IMR-90 (cell line): ENCODE measurements around the gene RPH3AL. TPM values are rescaled to one million over a fixed set of nuclear protein-coding genes. Genes with fewer than 3 reads are reported as not detected.

ENCODE experiments used
- ATAC-seq: fragments of 200-7000 bp; cut with Tn5 transposase; 2 replicates; pipeline ENCODE4 v1.9.1; 2020; ENCODE audit warnings: low read depth, mild to moderate bottlenecking, moderate library complexity
- BruUV-seq: library from RNA; stranded (reverse); fragments of 400-500 nt; replicated peaks from 2 replicates; lab custom pipeline; 2021; lab: Mats Ljungman, UMichigan
- CTCF ChIA-PET: fragments of 300-600 bp; formaldehyde crosslinking; extraction: SDS; loops from one replicate; lab custom pipeline; 2021; ENCODE audit warnings: antibody characterized with exemption; lab: Yijun Ruan, JAX
- POLR2A ChIA-PET: fragments of 300-600 bp; sonication (Branson Sonifier 250); formaldehyde crosslinking; loops from one replicate; lab custom pipeline; 2022; ENCODE audit warnings: antibody characterized with exemption; ENCODE audit not compliant: unreplicated experiment; lab: Charles Lee
- DNase-seq: peaks from one replicate; pipeline ENCODE4 v3.0.0; 2013
- H2AFZ ChIP-seq: replicated peaks from 2 replicates; pipeline ENCODE3; 2013; ENCODE audit warnings: low read length, mild to moderate bottlenecking; ENCODE audit not compliant: poor library complexity
- H2AK5ac ChIP-seq: 2 replicates; pipeline ENCODE4 v1.6.1; 2013; ENCODE audit warnings: low read depth, low read length, inconsistent platforms
- H2AK9ac ChIP-seq: replicated peaks from 2 replicates; pipeline ENCODE3; 2013; ENCODE audit warnings: mild to moderate bottlenecking, low read depth, low read length, moderate library complexity; ENCODE audit not compliant: poor library complexity
- H2BK120ac ChIP-seq: 2 replicates; pipeline ENCODE4 v1.6.1; 2013; ENCODE audit warnings: low read depth, low read length, inconsistent platforms
- H2BK15ac ChIP-seq: 3 replicates; pipeline ENCODE4 v1.6.1; 2013; ENCODE audit warnings: low read depth, low read length, inconsistent platforms
- H2BK20ac ChIP-seq: 2 replicates; pipeline ENCODE4 v1.6.1; 2013; ENCODE audit warnings: low read depth, mild to moderate bottlenecking, inconsistent platforms, low read length, moderate library complexity
- H2BK5ac ChIP-seq: 2 replicates; pipeline ENCODE4 v1.6.1; 2013; ENCODE audit warnings: mild to moderate bottlenecking, low read depth, low read length, inconsistent platforms; ENCODE audit not compliant: poor library complexity, severe bottlenecking
- H3K14ac ChIP-seq: replicated peaks from 2 replicates; pipeline ENCODE4 v1.6.1; 2013; ENCODE audit warnings: low read depth, low read length, inconsistent platforms
- H3K18ac ChIP-seq: 2 replicates; pipeline ENCODE4 v1.6.1; 2013; ENCODE audit warnings: low read depth, low read length, control low read depth
- H3K23ac ChIP-seq: 2 replicates; pipeline ENCODE4 v1.6.1; 2013; ENCODE audit warnings: low read depth, low read length, inconsistent platforms
- H3K27ac ChIP-seq: 2 replicates; pipeline ENCODE4 v1.5.1; 2013; ENCODE audit warnings: mild to moderate bottlenecking, control low read depth, low read length; ENCODE audit not compliant: insufficient read depth
- H3K27me3 ChIP-seq: 2 replicates; pipeline ENCODE4 v1.6.1; 2013; ENCODE audit warnings: low read length; ENCODE audit not compliant: control insufficient read depth, insufficient read depth
- H3K36me3 ChIP-seq: 2 replicates; pipeline ENCODE4 v1.6.1; 2013; ENCODE audit warnings: low read length, mixed read lengths; ENCODE audit not compliant: control insufficient read depth, insufficient read depth
- H3K4ac ChIP-seq: 2 replicates; pipeline ENCODE4 v1.6.1; 2013; ENCODE audit warnings: low read depth, low read length, inconsistent platforms
- H3K4me1 ChIP-seq: 2 replicates; pipeline ENCODE4 v1.6.1; 2013; ENCODE audit warnings: low read length, mixed read lengths; ENCODE audit not compliant: control insufficient read depth, insufficient read depth
- H3K4me2 ChIP-seq: 2 replicates; pipeline ENCODE4 v1.6.1; 2013; ENCODE audit warnings: low read depth, mild to moderate bottlenecking, control low read depth, low read length, moderate library complexity
- H3K4me3 ChIP-seq: 2 replicates; pipeline ENCODE4 v1.5.1; 2013; ENCODE audit warnings: low read depth, mild to moderate bottlenecking, control low read depth, low read length, moderate library complexity; ENCODE audit not compliant: insufficient read depth
- H3K56ac ChIP-seq: 2 replicates; pipeline ENCODE4 v1.6.1; 2013; ENCODE audit warnings: low read length, inconsistent platforms; ENCODE audit not compliant: insufficient read depth; ENCODE audit errors: extremely low read depth
- H3K79me1 ChIP-seq, 2 experiments: 2 replicates each; pipeline ENCODE4 v1.6.1; 2013; ENCODE audit warnings: low read length in 2 of 2, inconsistent platforms in 1 of 2, low read depth in 1 of 2
- H3K9ac ChIP-seq: 2 replicates; pipeline ENCODE4 v1.6.1; 2013; ENCODE audit warnings: low read depth, low read length, control low read depth
- H3K9me1 ChIP-seq: 2 replicates; pipeline ENCODE4 v1.6.1; 2013; ENCODE audit warnings: low read length, inconsistent platforms; ENCODE audit not compliant: insufficient read depth
- H3K9me3 ChIP-seq: 2 replicates; pipeline ENCODE4 v1.6.1; 2013; ENCODE audit warnings: low read length; ENCODE audit not compliant: control insufficient read depth, insufficient read depth
- H4K20me1 ChIP-seq: 2 replicates; pipeline ENCODE4 v1.6.1; 2013; ENCODE audit warnings: low read length, inconsistent platforms; ENCODE audit not compliant: insufficient read depth
- H4K5ac ChIP-seq: 2 replicates; pipeline ENCODE4 v1.6.1; 2013; ENCODE audit warnings: mild to moderate bottlenecking, low read depth, low read length, control low read depth
- H4K8ac ChIP-seq, 2 experiments: 2 replicates each; pipeline ENCODE4 v1.6.1; 2013; ENCODE audit warnings: low read depth in 2 of 2, low read length in 2 of 2, control low read depth in 1 of 2, inconsistent platforms in 1 of 2
- H4K91ac ChIP-seq: 2 replicates; pipeline ENCODE4 v1.6.1; 2013; ENCODE audit warnings: low read depth, low read length, inconsistent platforms; ENCODE audit not compliant: insufficient read depth
- BHLHE40 ChIP-seq: fragments of 150-350 bp; IDR thresholded peaks from 2 replicates; pipeline ENCODE4 v1.6.1; 2016; ENCODE audit warnings: mild to moderate bottlenecking, low read depth, low read length
- CEBPB ChIP-seq: IDR thresholded peaks from 2 replicates; pipeline ENCODE4 v1.6.1; 2012; ENCODE audit warnings: low read depth, low read length, improper control_type of control experiment
- CHD1 ChIP-seq: IDR thresholded peaks from 2 replicates; pipeline ENCODE4 v1.6.1; 2012; ENCODE audit warnings: low read depth, low read length, improper control_type of control experiment
- CTCF ChIP-seq: conservative IDR thresholded peaks from 2 replicates; pipeline ENCODE4 v1.5.1; 2012; ENCODE audit warnings: mild to moderate bottlenecking, low read depth, low read length, improper control_type of control experiment
- FOS ChIP-seq: fragments of 150-350 bp; IDR thresholded peaks from 2 replicates; pipeline ENCODE4 v1.6.1; 2016; ENCODE audit warnings: low read depth, low read length
- MAFK ChIP-seq: IDR thresholded peaks from 2 replicates; pipeline ENCODE4 v1.6.1; 2012; ENCODE audit warnings: low read depth, low read length, improper control_type of control experiment
- MAZ ChIP-seq: IDR thresholded peaks from 2 replicates; pipeline ENCODE4 v1.6.1; 2012; ENCODE audit warnings: low read depth, mild to moderate bottlenecking, low read length, improper control_type of control experiment, moderate library complexity, borderline replicate concordance
- MXI1 ChIP-seq: IDR thresholded peaks from 2 replicates; pipeline ENCODE4 v1.6.1; 2012; ENCODE audit warnings: low read depth, mild to moderate bottlenecking, low read length, moderate library complexity, borderline replicate concordance
- NFE2L2 ChIP-seq: fragments of 150-350 bp; IDR thresholded peaks from 2 replicates; pipeline ENCODE4 v1.6.1; 2016; ENCODE audit warnings: low read depth, mild to moderate bottlenecking, low read length
- POLR2A ChIP-seq: IDR thresholded peaks from 2 replicates; pipeline ENCODE4 v1.6.1; 2012; ENCODE audit warnings: mild to moderate bottlenecking, low read depth, low read length
- RAD21 ChIP-seq: IDR thresholded peaks from 2 replicates; pipeline ENCODE4 v1.6.1; 2012; ENCODE audit warnings: low read length, improper control_type of control experiment
- RCOR1 ChIP-seq: IDR thresholded peaks from 2 replicates; pipeline ENCODE4 v1.6.1; 2012; ENCODE audit warnings: mild to moderate bottlenecking, low read length, improper control_type of control experiment; ENCODE audit not compliant: insufficient replicate concordance
- RFX5 ChIP-seq: IDR thresholded peaks from 2 replicates; pipeline ENCODE4 v1.8.0; 2012; ENCODE audit warnings: low read depth, mild to moderate bottlenecking, low read length, moderate library complexity
- USF2 ChIP-seq: fragments of 150-350 bp; IDR thresholded peaks from 2 replicates; pipeline ENCODE4 v1.6.1; 2017; ENCODE audit warnings: mild to moderate bottlenecking, antibody characterized with exemption, low read length, low read depth
- WGBS, 2 experiments: methylation state at CpG; one replicate each; pipeline versions ENCODE4 v1.1.5 to v1.1.7; 2013; ENCODE audit warnings: missing lambda C conversion rate in 2 of 2; ENCODE audit not compliant: insufficient read length in 1 of 2; ENCODE audit errors: extremely low coverage in 2 of 2; 5-methylcytosine and 5-hydroxymethylcytosine counted together
- dilution Hi-C: fragments of 300-500 bp; cut with HindIII; formaldehyde crosslinking; loops from one replicate; pipeline ENCODE4 v1.14.3; 2018; ENCODE audit warnings: low sequenced_read_pairs; ENCODE audit not compliant: unreplicated experiment
- in situ Hi-C: fragments of 300-500 bp; cut with MboI; formaldehyde crosslinking; loops from 3 replicates; pipeline ENCODE4 v1.14.3; 2019; ENCODE audit warnings: low sequenced_read_pairs, inconsistent platforms, mixed read lengths
- intact Hi-C: fragments of 100-400 bp; cut with micrococcal nuclease; formaldehyde crosslinking; loops from 2 replicates; pipeline ENCODE4 v1.10.0; 2022
- polyA plus RNA-seq, 3 experiments: library from polyadenylated mRNA; depleted of rRNA; stranded (reverse); fragments of >200 nt; gene quantifications; 2 replicates each; pipeline ENCODE4 v1.2.3, GENCODE V29; 2012; ENCODE audit warnings: low replicate concordance in 1 of 3
- total RNA-seq: library from RNA; depleted of rRNA; stranded (reverse); fragments of >200 nt; gene quantifications from 2 replicates; pipeline ENCODE4 v1.2.3, GENCODE V29; 2012
- TF ChIP-seq, protein P1 (sequence below): fragments of 150-350 bp; IDR thresholded peaks from 2 replicates; pipeline ENCODE4 v1.6.1; 2016; ENCODE audit warnings: low read depth, mild to moderate bottlenecking, low read length, moderate library complexity, borderline replicate concordance

RPH3AL gene
- total and polyA plus RNA-seq, 2 of the 4 experiments (the other 2 are of a cell fraction) = 1.8 to 2.5 TPM

GRCh38 chr17:180381-181244, 172.0 kb downstream of the RPH3AL start:
- no peaks in the 10 kb centered on the region for H3K4me1 ChIP-seq
- no peak overlapping the region for H2AK5ac ChIP-seq
- BruUV-seq = no TSS peak
- no peak overlapping the region for H3K9ac ChIP-seq
- no peaks in the 10 kb centered on the region for H3K9me1 ChIP-seq
- dilution Hi-C loops (no loop called here), in situ Hi-C loops (no loop called here), intact Hi-C loops (no loop called here)
- H2BK15ac ChIP-seq = no peak overlapping the region
- no peak overlapping the region for H4K8ac ChIP-seq
- no peak overlapping the region for H3K56ac ChIP-seq
- H2AK9ac ChIP-seq = no peak overlapping the region
- no peak overlapping the region for H2BK20ac ChIP-seq
- H4K91ac ChIP-seq = no peak overlapping the region
- H2BK120ac ChIP-seq = no peak overlapping the region
- no peak overlapping the region for H3K4ac ChIP-seq
- no peak overlapping the region for H2BK5ac ChIP-seq
- POLR2A ChIA-PET = no interaction called here
- no peak overlapping the region for H3K14ac ChIP-seq
- peaks cover 67% of the 10 kb centered on the region for H3K27me3 ChIP-seq
- no peak overlapping the region for H3K27ac ChIP-seq
- H2AFZ ChIP-seq = no peak overlapping the region
- H3K36me3 ChIP-seq = no peaks in the 10 kb centered on the region
- WGBS, 2 experiments = 3% methylated on average over 57 of the region's 112 CpGs; no CpG with 5 or more reads in 1 of the 2 experiments
- no peak overlapping the region for H3K18ac ChIP-seq
- no peaks in the 10 kb centered on the region for H4K20me1 ChIP-seq
- CTCF ChIA-PET = no interaction called here
- H3K23ac ChIP-seq = no peak overlapping the region
- H3K9me3 ChIP-seq = no peaks in the 10 kb centered on the region
- H3K4me3 ChIP-seq = no peak overlapping the region
- H3K4me2 ChIP-seq = no peak overlapping the region
- no peaks in the 10 kb centered on the region for H3K79me1 ChIP-seq
- no peak overlapping the region for H4K5ac ChIP-seq
- no peak for ATAC-seq
- no peak for DNase-seq
- no peak for TF ChIP-seq MAZ
- TF ChIP-seq POLR2A = no peak
- no peak for TF ChIP-seq MXI1
- TF ChIP-seq RFX5 = no peak
- TF ChIP-seq CEBPB = no peak
- no peak for TF ChIP-seq USF2
- no peak for TF ChIP-seq RCOR1
- no peak for TF ChIP-seq RAD21
- TF ChIP-seq CTCF = no peak
- no peak for TF ChIP-seq BHLHE40
- TF ChIP-seq NFE2L2 = no peak
- TF ChIP-seq MAFK = no peak
- TF ChIP-seq, protein P1, sequence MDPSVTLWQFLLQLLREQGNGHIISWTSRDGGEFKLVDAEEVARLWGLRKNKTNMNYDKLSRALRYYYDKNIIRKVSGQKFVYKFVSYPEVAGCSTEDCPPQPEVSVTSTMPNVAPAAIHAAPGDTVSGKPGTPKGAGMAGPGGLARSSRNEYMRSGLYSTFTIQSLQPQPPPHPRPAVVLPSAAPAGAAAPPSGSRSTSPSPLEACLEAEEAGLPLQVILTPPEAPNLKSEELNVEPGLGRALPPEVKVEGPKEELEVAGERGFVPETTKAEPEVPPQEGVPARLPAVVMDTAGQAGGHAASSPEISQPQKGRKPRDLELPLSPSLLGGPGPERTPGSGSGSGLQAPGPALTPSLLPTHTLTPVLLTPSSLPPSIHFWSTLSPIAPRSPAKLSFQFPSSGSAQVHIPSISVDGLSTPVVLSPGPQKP = no peak
- TF ChIP-seq FOS = no peak
- no peak for TF ChIP-seq CHD1
